Spleen (tissue), 11 donors: ENCODE data around the gene TTLL11. TPM values are rescaled to one million over a fixed set of nuclear protein-coding genes. Genes with fewer than 3 reads are reported as not detected.

Experiments used
- DNase-seq: peaks from one replicate; pipeline ENCODE4 v3.0.0-alpha.2; 2020
- H3K27ac ChIP-seq, 8 donors: fragments of 200-600 bp; sonication (generic) in 7 of 8; 1 replicate in 4 of 8; 2 replicates in 4 of 8; pipeline versions ENCODE4 v1.5.0 to v1.8.0; 2016 to 2021; ENCODE audit warnings: inconsistent platforms in 4 of 8, mild to moderate bottlenecking in 4 of 8, moderate library complexity in 1 of 8
- H3K27me3 ChIP-seq, 7 donors: fragments of 200-600 bp; sonication (generic) in 6 of 7; replicated peaks in 1 of 7; 1 replicate in 4 of 7; 2 replicates in 3 of 7; pipeline versions ENCODE4 v1.5.0 to v1.8.0; 2016 to 2021; ENCODE audit warnings: inconsistent platforms in 3 of 7, mild to moderate bottlenecking in 1 of 7
- H3K36me3 ChIP-seq, 6 donors: fragments of 200-600 bp; sonication (generic) in 5 of 6; 1 replicate in 4 of 6; 2 replicates in 2 of 6; pipeline versions ENCODE4 v1.5.0 to v1.8.0; 2016 to 2021; ENCODE audit warnings: inconsistent platforms in 2 of 6
- H3K4me1 ChIP-seq, 6 donors: fragments of 200-600 bp; sonication (generic) in 5 of 6; 1 replicate in 3 of 6; 2 replicates in 3 of 6; pipeline versions ENCODE4 v1.5.0 to v1.8.0; 2016 to 2021; ENCODE audit warnings: inconsistent platforms in 3 of 6
- H3K4me3 ChIP-seq, 8 donors: fragments of 200-600 bp; sonication (generic) in 7 of 8; 1 replicate in 4 of 8; 2 replicates in 4 of 8; pipeline versions ENCODE4 v1.5.0 to v1.8.0; 2016 to 2021; ENCODE audit warnings: inconsistent platforms in 4 of 8, mild to moderate bottlenecking in 4 of 8, moderate library complexity in 2 of 8
- H3K9me3 ChIP-seq, 8 donors: fragments of 200-600 bp; sonication (generic) in 7 of 8; 1 replicate in 4 of 8; 2 replicates in 4 of 8; pipeline versions ENCODE4 v1.5.0 to v1.8.0; 2016 to 2021; ENCODE audit warnings: inconsistent platforms in 4 of 8
- CTCF ChIP-seq, 11 experiments: fragments of 200-600 bp in 7 of 11; fragments of 450-650 bp in 4 of 11; sonication (generic) in 4 of 11; IDR thresholded peaks in 8 of 11; conservative IDR thresholded peaks in 3 of 11; 1 replicate in 7 of 11; 2 replicates in 4 of 11; pipeline versions ENCODE4 v1.4.0 to v1.8.0; 2016 to 2021; ENCODE audit warnings: antibody characterized with exemption in 11 of 11, inconsistent platforms in 4 of 11, mild to moderate bottlenecking in 1 of 11
- POLR2A ChIP-seq, 3 donors: fragments of 450-650 bp; IDR thresholded peaks; one replicate each; pipeline ENCODE4 v1.5.1; 2017; ENCODE audit warnings: antibody characterized with exemption in 3 of 3, mild to moderate bottlenecking in 1 of 3
- POLR2AphosphoS5 ChIP-seq, 3 donors: sonication (generic); formaldehyde crosslinking; IDR thresholded peaks; one replicate each; pipeline ENCODE4 v1.5.1; 2017; ENCODE audit warnings: antibody characterized with exemption in 3 of 3
- WGBS, 5 donors: extraction: QIAGEN DNeasy Blood & Tissue Kit in 3 of 5; methylation state at CpG; one replicate each; pipeline versions ENCODE4 v1.1.5 to v1.1.7; 2013 to 2018; 5-methylcytosine and 5-hydroxymethylcytosine counted together
- intact Hi-C: fragments of 100-400 bp; cut with DNase I; formaldehyde crosslinking; loops from one replicate; pipeline ENCODE4 v1.15.0; 2023; ENCODE audit warnings: low total_unique reads
- polyA plus RNA-seq, 3 donors: library from polyadenylated mRNA; stranded (reverse); fragments of 200-250 nt; gene quantifications; one replicate each; pipeline ENCODE4 v1.2.1, GENCODE V29; 2013
- total RNA-seq, 7 donors: library from RNA; depleted of rRNA in 3 of 7; stranded (reverse); fragments of >200 nt in 3 of 7; fragmentation: NEBNext Ultra II Directional in 4 of 7; extraction: Animal tissue kit (Norgen Biotek cat#: 25700) in 4 of 7; gene quantifications; one replicate each; pipeline versions ENCODE4 v1.1.0 to v1.2.1, GENCODE V29; 2016 to 2021
- donor health status: healthy with polysubstance abuse.
- donor health status: DM: no; HTN: no; CAD: no; lungs with moderate emphysema.
- donor health status: DM: no; HTN: no; CAD: no.
- donor health status: Bipolar disorder and iron deficiency.
- donor health status: healthy.
- donor health status: DM: no; HTN: no; CAD: no.
- donor health status: DM: yes; HTN: yes; CAD: no.

The TTLL11 gene
- total and polyA plus RNA-seq, 10 donors: 1.6 to 12.8 (median 7.3) TPM

DNA sequence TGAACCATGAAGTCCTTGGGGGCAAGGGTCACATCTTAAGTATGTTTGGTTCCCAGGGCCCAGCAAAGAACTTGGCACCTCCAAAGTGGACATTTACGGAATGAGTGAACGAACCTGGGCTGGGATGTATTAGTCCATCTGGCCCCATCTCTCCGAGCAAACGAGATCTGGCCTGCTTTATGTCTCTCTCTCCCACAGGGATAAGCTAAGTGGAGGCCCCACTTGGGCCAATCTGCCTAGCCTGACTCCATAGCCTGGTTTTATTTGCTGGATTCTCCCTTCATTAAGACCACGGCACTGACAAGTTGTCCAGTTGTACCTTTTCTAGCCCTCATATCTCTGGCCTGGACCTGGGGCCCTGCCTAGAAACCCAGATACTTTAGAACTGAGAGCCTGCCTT lies 2.1 kb downstream of the TTLL11 start:
- Histone ChIP-seq H3K27ac (no peak overlapping the region), H3K27me3 (peaks cover 0 to 10% (median 0%) of the 10 kb centered on the region in 7 donors), H3K4me1 (peaks cover 15 to 69% (median 41%) of the 10 kb centered on the region in 6 donors), H3K36me3 (peaks cover 0 to 4% (median 0%) of the 10 kb centered on the region in 6 donors), H3K4me3 (peak overlapping the region in 1 of 8 donors; percentile 93), H3K9me3 (no peaks in the 10 kb centered on the region)
- 93 to 99% (median 95%) methylated on average over 5 of the region's 5 CpGs for WGBS, 5 donors
- TF ChIP-seq POLR2A (IDR thresholded peaks at IDR 0.05) (no peak), CTCF (IDR thresholded peaks at IDR 0.05 in 8 of 11, conservative IDR thresholded peaks at IDR 0.05 in 3 of 11) (no peak), POLR2AphosphoS5 (IDR thresholded peaks at IDR 0.05) (no peak)
- DNase-seq: no peak
- intact Hi-C loops: loop anchor here (10.0 kb wide), 1 partner anchor 734 kb away; the partner anchor contains the start of gene PDCL

DNA sequence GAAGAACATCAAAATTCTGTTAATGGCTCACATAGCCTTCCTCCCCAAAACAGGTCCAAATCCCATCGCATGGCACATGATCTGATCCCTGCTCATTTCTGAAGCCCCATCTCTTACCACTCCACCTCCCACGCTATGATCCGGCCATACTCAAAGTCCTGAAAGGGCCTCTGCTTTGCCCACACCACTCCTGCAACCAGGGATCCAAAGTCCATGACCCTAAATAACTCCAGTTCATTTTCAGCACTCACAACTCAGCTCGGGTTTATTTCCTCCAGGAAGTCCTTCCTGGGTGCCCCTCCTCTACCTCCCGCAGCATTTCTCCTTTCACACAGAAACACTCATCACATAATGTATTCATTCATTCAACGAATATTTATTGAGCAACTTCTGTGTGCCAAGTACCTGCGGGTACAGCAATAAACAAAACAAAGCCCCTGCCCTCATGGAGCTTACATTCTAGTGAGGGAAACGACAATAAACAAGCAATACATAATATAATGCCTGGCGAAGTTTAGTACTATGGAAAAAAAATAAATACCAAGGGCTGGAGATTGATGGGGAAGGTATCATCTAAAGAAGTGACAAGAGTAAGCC lies 2.7 kb downstream of the TTLL11 start:
- peaks cover 0 to 10% (median 0%) of the 10 kb centered on the region in 7 donors for H3K27me3 ChIP-seq
- intact Hi-C loops: loop anchor here (10.0 kb wide), 1 partner anchor 734 kb away; the partner anchor contains the start of gene PDCL
- peaks cover 15 to 68% (median 39%) of the 10 kb centered on the region in 6 donors for H3K4me1 ChIP-seq
- H3K4me3 ChIP-seq: no peak overlapping the region
- TF ChIP-seq POLR2A (IDR thresholded peaks at IDR 0.05) (no peak), POLR2AphosphoS5 (IDR thresholded peaks at IDR 0.05) (no peak), CTCF (IDR thresholded peaks at IDR 0.05 in 8 of 11, conservative IDR thresholded peaks at IDR 0.05 in 3 of 11) (no peak)
- H3K27ac ChIP-seq: no peak overlapping the region
- DNase-seq: no peak
- H3K36me3 ChIP-seq: peaks cover 0 to 4% (median 0%) of the 10 kb centered on the region in 6 donors
- no peaks in the 10 kb centered on the region for H3K9me3 ChIP-seq
- 88 to 89% (median 88%) methylated on average over 9 of the region's 9 CpGs for WGBS, 5 donors

DNA sequence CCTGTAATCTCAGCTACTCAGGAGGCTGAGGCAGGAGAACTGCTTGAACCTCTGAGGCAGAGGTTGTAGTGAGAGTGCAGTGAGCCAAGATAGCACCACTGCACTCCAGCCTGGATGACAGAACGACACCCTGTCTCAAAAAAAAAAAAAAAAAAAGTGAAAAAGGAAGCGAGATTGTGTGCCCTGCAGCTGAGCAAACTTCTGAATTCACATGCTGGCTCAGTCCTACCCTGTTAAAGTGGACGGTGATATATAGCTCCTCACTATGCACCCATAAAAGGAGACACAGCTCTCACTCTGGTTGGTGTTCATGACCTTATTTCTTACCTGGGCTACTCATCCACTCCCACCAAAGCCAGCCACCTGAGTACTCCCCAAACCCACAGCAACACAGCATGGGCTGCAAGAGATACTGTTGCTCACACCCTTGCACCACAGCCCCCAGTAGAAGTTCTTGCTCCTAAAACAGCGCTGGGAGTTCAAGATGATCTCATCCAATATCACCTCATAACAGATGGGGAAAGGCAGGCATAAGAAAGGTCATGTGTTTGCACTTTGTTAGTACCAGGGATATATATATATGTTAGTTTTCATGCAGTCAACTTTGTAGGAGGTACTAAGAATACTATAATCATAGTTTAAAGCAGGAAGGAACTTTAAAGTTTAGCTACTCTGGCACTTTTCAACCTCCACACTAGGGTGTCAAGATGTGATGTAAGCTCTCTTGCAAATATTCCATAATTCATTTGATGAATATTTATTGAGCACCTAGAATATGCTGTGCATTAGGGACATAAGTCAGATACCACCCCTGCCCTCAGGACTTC lies 4.0 kb downstream of the TTLL11 start:
- Histone ChIP-seq H3K36me3 (peaks cover 0 to 4% (median 0%) of the 10 kb centered on the region in 6 donors), H3K27ac (no peak overlapping the region)
- intact Hi-C loops: no loop called here

More for the DNA sequence above, 4.0 kb downstream of the TTLL11 start:
- no peak overlapping the region for H3K4me3 ChIP-seq
- no peaks in the 10 kb centered on the region for H3K9me3 ChIP-seq
- peaks cover 15 to 59% (median 32%) of the 10 kb centered on the region in 6 donors for H3K4me1 ChIP-seq
- 65 to 79% (median 72%) methylated on average over 4 of the region's 4 CpGs for WGBS, 5 donors
- peaks cover 0 to 5% (median 0%) of the 10 kb centered on the region in 7 donors for H3K27me3 ChIP-seq
- no peak for DNase-seq
- TF ChIP-seq POLR2A (IDR thresholded peaks at IDR 0.05) (no peak), POLR2AphosphoS5 (IDR thresholded peaks at IDR 0.05) (no peak), CTCF (IDR thresholded peaks at IDR 0.05 in 8 of 11, conservative IDR thresholded peaks at IDR 0.05 in 3 of 11) (no peak)
